Fibroblast of mammary gland (primary cell): ENCODE results near the gene VIT.

ENCODE experiments used
- DNase-seq: peaks from one replicate; pipeline ENCODE4 v3.0.0-alpha.2; 2010; ENCODE audit warnings: low read depth
- H3K4me3 ChIP-seq: 2 replicates; pipeline ENCODE4 v1.5.1; 2011; ENCODE audit warnings: low read depth, mild to moderate bottlenecking, low read length, moderate library complexity; ENCODE audit not compliant: control insufficient read depth
- CTCF ChIP-seq: conservative IDR thresholded peaks from 2 replicates; pipeline ENCODE4 v1.5.1; 2011; ENCODE audit warnings: low read depth, low read length, inconsistent platforms; ENCODE audit not compliant: control insufficient read depth, insufficient read depth

Gene VIT

DNA sequence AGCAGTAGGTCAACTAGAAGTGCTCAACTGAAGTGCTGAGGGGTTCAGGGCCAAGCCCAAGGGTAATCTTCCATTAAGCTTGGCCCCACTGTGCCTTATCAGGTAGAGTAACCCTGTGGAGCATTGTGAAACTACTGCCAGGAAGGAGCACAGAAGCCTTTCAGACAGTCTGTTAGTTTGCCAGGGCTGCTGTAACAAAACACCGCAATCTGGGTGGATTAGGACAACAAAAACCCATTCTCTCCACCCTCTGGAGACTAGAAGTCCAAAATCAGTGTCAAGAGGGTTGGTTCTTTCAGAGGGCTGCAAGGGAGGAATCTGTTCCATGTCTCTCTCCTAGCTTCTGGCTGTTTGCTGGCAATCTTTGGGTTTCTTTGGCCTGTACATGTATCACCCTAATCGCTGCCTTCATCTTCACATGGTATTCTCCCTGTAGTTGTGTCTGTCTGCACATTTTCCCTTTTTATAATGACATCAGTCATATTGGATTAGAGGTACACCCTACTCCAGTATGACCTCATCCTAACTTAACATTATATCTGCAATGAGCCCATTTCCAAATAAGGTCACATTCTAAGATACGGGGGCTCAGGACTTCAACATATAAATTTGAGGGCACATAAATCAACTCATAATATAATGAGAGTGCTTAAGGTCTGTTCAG is 21.2 kb downstream of the VIT start:
- no peak overlapping the region for H3K4me3 ChIP-seq
- no peak for DNase-seq
- no peak for TF ChIP-seq CTCF

DNA sequence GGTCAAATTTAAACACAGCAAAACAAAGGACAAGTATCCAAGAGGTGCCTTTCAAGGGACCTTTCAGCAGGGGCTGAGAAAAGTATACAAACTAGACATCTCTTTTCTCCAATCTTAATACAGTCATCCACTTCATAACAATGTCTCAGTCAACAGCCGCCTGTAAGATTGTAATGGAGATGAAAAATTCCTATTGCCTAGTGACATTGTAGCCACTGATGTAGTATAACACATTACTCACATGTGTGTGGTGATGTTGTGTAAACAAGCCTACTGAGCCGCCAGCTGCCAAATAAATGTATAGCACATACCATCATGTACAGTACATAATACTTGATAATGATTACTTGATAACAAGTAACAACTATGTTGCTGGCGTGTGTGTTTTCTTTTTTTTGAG is 31.0 kb downstream of the VIT start:
- TF ChIP-seq CTCF = no peak
- DNase-seq = no peak
- no peak overlapping the region for H3K4me3 ChIP-seq

GRCh38 chr2:36729067-36729466 is 32.6 kb downstream of the VIT start:
- no peak for TF ChIP-seq CTCF
- DNase-seq = no peak
- H3K4me3 ChIP-seq = no peak overlapping the region

- TF ChIP-seq CTCF = no peak
- DNase-seq = no peak
- H3K4me3 ChIP-seq = no peak overlapping the region
Measured at GRCh38 chr2:36731941-36732672, 35.6 kb downstream of the VIT start.

GRCh38 chr2:36732673-36733036 is 36.1 kb downstream of the VIT start:
- TF ChIP-seq CTCF = no peak
- no peak for DNase-seq
- H3K4me3 ChIP-seq = no peak overlapping the region

GRCh38 chr2:36733215-36733614 is 36.7 kb downstream of the VIT start:
- H3K4me3 ChIP-seq = no peak overlapping the region
- no peak for TF ChIP-seq CTCF
- no peak for DNase-seq

GRCh38 chr2:36734304-36734703 is 37.8 kb downstream of the VIT start:
- peak; percentile 13 for DNase-seq
- TF ChIP-seq CTCF = no peak
- H3K4me3 ChIP-seq = no peak overlapping the region
